Mesenchymal stem cell (in vitro differentiated cells and primary cell): ENCODE results near the gene E2F3.

Experiments
- DNase-seq: peaks from one replicate; pipeline ENCODE4 v3.0.0-alpha.2; 2013
- H2AFZ ChIP-seq: one replicate; pipeline ENCODE4 v1.6.1; 2013; ENCODE audit warnings: low read depth, mild to moderate bottlenecking, control low read depth, inconsistent platforms, low read length, moderate library complexity
- H2AK5ac ChIP-seq: 2 replicates; pipeline ENCODE4 v1.6.1; 2013; ENCODE audit warnings: low read length, moderate library complexity, mild to moderate bottlenecking, inconsistent platforms; ENCODE audit not compliant: severe bottlenecking
- H2BK120ac ChIP-seq: one replicate; pipeline ENCODE4 v1.6.1; 2013; ENCODE audit warnings: low read depth, mild to moderate bottlenecking, inconsistent platforms, low read length, moderate library complexity
- H2BK12ac ChIP-seq, 2 experiments: one replicate each; pipeline ENCODE4 v1.6.1; 2013; ENCODE audit warnings: inconsistent platforms in 2 of 2, low read length in 2 of 2, mild to moderate bottlenecking in 2 of 2, moderate library complexity in 2 of 2, control low read depth in 1 of 2
- H2BK15ac ChIP-seq: one replicate; pipeline ENCODE4 v1.6.1; 2013; ENCODE audit warnings: mild to moderate bottlenecking, low read depth, inconsistent platforms; ENCODE audit not compliant: poor library complexity, severe bottlenecking
- H2BK5ac ChIP-seq: 2 replicates; pipeline ENCODE4 v1.6.1; 2013; ENCODE audit warnings: low read depth, mild to moderate bottlenecking, low read length, control low read depth, inconsistent platforms; ENCODE audit not compliant: poor library complexity, severe bottlenecking
- H3K14ac ChIP-seq, 2 experiments: one replicate each; pipeline ENCODE4 v1.6.1; 2013; ENCODE audit warnings: inconsistent platforms in 2 of 2, low read length in 2 of 2, control low read depth in 1 of 2, mild to moderate bottlenecking in 1 of 2, moderate library complexity in 1 of 2
- H3K18ac ChIP-seq, 2 experiments: one replicate each; pipeline ENCODE4 v1.6.1; 2013; ENCODE audit warnings: inconsistent platforms in 2 of 2, low read length in 2 of 2, control low read depth in 1 of 2, low read depth in 1 of 2, mild to moderate bottlenecking in 1 of 2
- H3K23ac ChIP-seq, 2 experiments: one replicate each; pipeline ENCODE4 v1.6.1; 2013; ENCODE audit warnings: inconsistent platforms in 2 of 2, low read length in 2 of 2, mild to moderate bottlenecking in 2 of 2, moderate library complexity in 2 of 2, control low read depth in 1 of 2
- H3K27ac ChIP-seq: 2 replicates; pipeline ENCODE4 v1.5.1; 2013; ENCODE audit warnings: mild to moderate bottlenecking, moderate library complexity, low read length, control low read depth, inconsistent platforms; ENCODE audit not compliant: poor library complexity, severe bottlenecking
- H3K27me3 ChIP-seq, 2 experiments: 2 replicates each; pipeline versions ENCODE4 v1.6.1 to v1.7.0; 2013; ENCODE audit warnings: low read length in 2 of 2, mild to moderate bottlenecking in 2 of 2, moderate library complexity in 2 of 2, control low read depth in 1 of 2, inconsistent platforms in 1 of 2; ENCODE audit not compliant: control insufficient read depth in 1 of 2, insufficient read depth in 1 of 2
- H3K36me3 ChIP-seq, 2 experiments: 2 replicates each; pipeline versions ENCODE4 v1.6.1 to v1.7.0; 2013; ENCODE audit warnings: low read length in 2 of 2, control low read depth in 1 of 2, inconsistent platforms in 1 of 2, low read depth in 1 of 2, mild to moderate bottlenecking in 1 of 2; ENCODE audit not compliant: insufficient read depth in 2 of 2, control insufficient read depth in 1 of 2
- H3K4ac ChIP-seq, 2 experiments: one replicate each; pipeline ENCODE4 v1.6.1; 2013; ENCODE audit warnings: inconsistent platforms in 2 of 2, low read length in 2 of 2, mild to moderate bottlenecking in 2 of 2, moderate library complexity in 2 of 2, control low read depth in 1 of 2, low read depth in 1 of 2
- H3K4me1 ChIP-seq: 2 replicates; pipeline ENCODE4 v1.6.1; 2013; ENCODE audit warnings: low read depth, low read length, control low read depth; ENCODE audit not compliant: control insufficient read depth, insufficient read depth
- H3K4me2 ChIP-seq: 2 replicates; pipeline ENCODE4 v1.6.1; 2013; ENCODE audit warnings: low read length, mild to moderate bottlenecking, inconsistent platforms; ENCODE audit not compliant: poor library complexity, severe bottlenecking
- H3K4me3 ChIP-seq, 2 experiments: 2 replicates each; pipeline versions ENCODE4 v1.5.1 to v1.7.0; 2013; ENCODE audit warnings: low read length in 2 of 2, mild to moderate bottlenecking in 2 of 2, control low read depth in 1 of 2, low read depth in 1 of 2; ENCODE audit not compliant: insufficient read depth in 1 of 2
- H3K79me1 ChIP-seq: replicated peaks from 2 replicates; pipeline ENCODE4 v1.6.1; 2013; ENCODE audit warnings: mild to moderate bottlenecking, control low read depth, low read length, inconsistent platforms; ENCODE audit not compliant: poor library complexity, severe bottlenecking
- H3K9ac ChIP-seq: 2 replicates; pipeline ENCODE4 v1.7.0; 2013; ENCODE audit warnings: mild to moderate bottlenecking, low read length, moderate library complexity
- H3K9me3 ChIP-seq: 2 replicates; pipeline ENCODE4 v1.7.0; 2013; ENCODE audit warnings: mild to moderate bottlenecking, low read length; ENCODE audit not compliant: control insufficient read depth
- H4K8ac ChIP-seq: one replicate; pipeline ENCODE4 v1.6.1; 2013; ENCODE audit warnings: inconsistent platforms, mild to moderate bottlenecking, low read length, moderate library complexity
- H4K91ac ChIP-seq: one replicate; pipeline ENCODE4 v1.6.1; 2013; ENCODE audit warnings: mild to moderate bottlenecking, low read length, inconsistent platforms
- WGBS: methylation state at CpG from one replicate; pipeline ENCODE4 v1.1.7; 2013; ENCODE audit warnings: mixed read lengths; 5-methylcytosine and 5-hydroxymethylcytosine counted together

The E2F3 gene

DNA sequence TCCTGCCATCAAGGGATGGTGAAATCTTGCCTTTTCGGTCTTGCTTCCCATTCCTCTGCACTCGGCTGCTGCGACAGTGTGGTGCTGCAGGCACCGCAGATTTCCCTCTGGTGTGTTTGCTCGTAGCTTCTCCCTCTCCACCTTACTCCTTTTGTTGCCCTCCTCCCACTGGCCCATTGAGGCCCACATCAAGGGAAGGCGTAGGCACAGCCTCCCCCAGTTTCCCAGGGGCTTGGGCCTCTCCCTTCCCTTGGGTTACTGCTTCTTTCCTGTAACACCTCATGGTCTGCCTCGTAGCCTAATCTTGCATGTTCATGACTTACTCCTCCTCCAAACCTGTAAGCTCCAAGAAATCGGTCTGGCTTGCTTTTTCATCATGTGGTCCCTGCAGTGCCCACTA, 9.9 kb downstream of the E2F3 start:
- no peak overlapping the region for H3K4me2 ChIP-seq
- no peak overlapping the region for H4K8ac ChIP-seq
- H2AK5ac ChIP-seq = no peak overlapping the region
- peak overlapping the region; percentile 37 for H4K91ac ChIP-seq
- peaks cover 10 to 22% of the 10 kb centered on the region in 2 experiments for H3K36me3 ChIP-seq
- peaks cover 5% of the 10 kb centered on the region for H3K4me1 ChIP-seq
- H2BK12ac ChIP-seq = no peak overlapping the region
- peaks cover 5% of the 10 kb centered on the region for H3K79me1 ChIP-seq
- H3K27me3 ChIP-seq = no peaks in the 10 kb centered on the region
- H3K23ac ChIP-seq = peak overlapping the region in 1 of 2 experiments; percentile 35
- H3K14ac ChIP-seq = no peak overlapping the region
- H3K4me3 ChIP-seq = no peak overlapping the region
- no peak overlapping the region for H3K18ac ChIP-seq
- H2BK120ac ChIP-seq = no peak overlapping the region
- no peak overlapping the region for H3K27ac ChIP-seq
- H3K4ac ChIP-seq = no peak overlapping the region
- no peak overlapping the region for H3K9ac ChIP-seq
- no peaks in the 10 kb centered on the region for H3K9me3 ChIP-seq
- H2BK15ac ChIP-seq = no peak overlapping the region
- H2AFZ ChIP-seq = no peak overlapping the region
- no peak overlapping the region for H2BK5ac ChIP-seq
- WGBS = 96% methylated on average over 8 of the region's 8 CpGs
- DNase-seq = no peak

DNA sequence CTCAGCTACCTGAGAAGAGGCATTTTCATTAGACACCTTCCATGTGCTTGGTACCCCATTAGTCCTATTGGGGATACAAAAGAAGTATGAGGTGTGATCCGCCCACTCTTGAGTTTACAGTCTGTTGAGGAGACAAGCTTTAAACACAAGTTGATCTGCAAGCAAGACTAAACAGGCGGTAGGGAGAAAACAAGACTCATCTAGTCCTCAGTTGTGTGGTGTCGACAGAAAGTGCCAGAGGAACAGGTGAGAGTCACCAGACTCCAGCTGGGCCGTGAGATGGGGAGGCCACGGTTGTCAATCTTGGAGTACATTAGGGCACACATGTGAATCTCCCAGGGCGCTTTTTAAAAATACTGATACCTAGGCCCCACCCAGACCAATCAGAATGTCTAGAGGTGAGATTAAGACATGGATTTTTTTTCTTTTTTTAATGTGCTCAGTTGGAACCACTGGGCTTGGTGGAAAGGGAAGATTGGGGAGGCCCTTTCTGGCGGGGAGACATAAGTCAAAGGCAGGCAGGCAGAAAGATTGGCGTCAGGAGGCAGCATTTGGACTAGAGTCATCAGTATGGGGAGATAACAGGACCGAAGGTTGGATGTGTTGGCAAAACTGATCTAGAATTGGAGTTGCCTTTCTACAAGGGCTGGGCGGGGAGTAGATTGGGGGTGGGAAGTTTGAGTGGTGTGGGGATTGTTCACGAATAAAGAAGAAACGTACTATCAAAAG, 10.4 kb downstream of the E2F3 start:
- H2AK5ac ChIP-seq = no peak overlapping the region
- H3K4ac ChIP-seq = no peak overlapping the region
- no peaks in the 10 kb centered on the region for H3K27me3 ChIP-seq
- peaks cover 5% of the 10 kb centered on the region for H3K4me1 ChIP-seq
- H3K23ac ChIP-seq = no peak overlapping the region
- no peak overlapping the region for H2BK15ac ChIP-seq
- no peak overlapping the region for H2BK120ac ChIP-seq
- no peak overlapping the region for H3K27ac ChIP-seq
- H3K4me2 ChIP-seq = no peak overlapping the region
- no peak overlapping the region for H3K18ac ChIP-seq
- H3K36me3 ChIP-seq = peaks cover 10 to 22% of the 10 kb centered on the region in 2 experiments
- H2BK5ac ChIP-seq = no peak overlapping the region
- H3K9ac ChIP-seq = no peak overlapping the region
- peaks cover 5% of the 10 kb centered on the region for H3K79me1 ChIP-seq
- no peak overlapping the region for H2AFZ ChIP-seq
- 97% methylated on average over 11 of the region's 12 CpGs for WGBS
- DNase-seq = no peak
- H3K4me3 ChIP-seq = no peak overlapping the region
- H3K9me3 ChIP-seq = no peaks in the 10 kb centered on the region
- H4K8ac ChIP-seq = no peak overlapping the region
- H3K14ac ChIP-seq = no peak overlapping the region
- H2BK12ac ChIP-seq = no peak overlapping the region
- H4K91ac ChIP-seq = no peak overlapping the region

GRCh38 chr6:20412682-20413073, 11.0 kb downstream of the E2F3 start:
- Histone ChIP-seq H4K8ac (no peak overlapping the region), H2AFZ (no peak overlapping the region), H2BK15ac (no peak overlapping the region), H3K9me3 (no peaks in the 10 kb centered on the region), H2AK5ac (no peak overlapping the region), H3K4me3 (no peak overlapping the region), H2BK120ac (no peak overlapping the region), H3K27me3 (no peaks in the 10 kb centered on the region), H2BK12ac (no peak overlapping the region), H3K4me1 (peaks cover 5% of the 10 kb centered on the region), H3K18ac (no peak overlapping the region), H3K27ac (no peak overlapping the region), H3K23ac (no peak overlapping the region), H3K4ac (no peak overlapping the region), H2BK5ac (no peak overlapping the region), H3K14ac (no peak overlapping the region), H3K9ac (no peak overlapping the region), H4K91ac (no peak overlapping the region), H3K4me2 (no peak overlapping the region), H3K79me1 (peaks cover 5% of the 10 kb centered on the region), H3K36me3 (peaks cover 10 to 22% of the 10 kb centered on the region in 2 experiments)
- DNase-seq = no peak
- WGBS = 100% methylated on average over 5 of the region's 5 CpGs

DNA sequence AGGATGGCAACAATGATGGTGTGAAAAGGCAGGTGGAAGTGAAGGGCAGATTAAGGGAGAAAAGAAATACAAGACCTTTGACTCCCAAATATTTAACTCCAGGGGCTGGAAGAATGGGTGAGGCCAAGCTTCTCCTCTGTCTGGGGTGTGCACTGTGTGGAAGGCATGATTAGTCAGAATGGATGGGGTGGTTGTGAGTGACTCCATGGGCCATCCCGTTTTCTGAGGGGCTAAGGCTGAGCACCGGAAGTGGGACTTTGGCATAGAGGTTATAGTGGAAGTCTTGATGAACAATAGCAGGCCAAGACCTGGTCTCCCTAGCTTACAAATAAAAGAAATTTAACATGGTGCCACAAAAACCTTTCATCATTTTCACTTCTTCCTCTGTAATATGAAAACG, 12.1 kb downstream of the E2F3 start:
- Histone ChIP-seq H2AK5ac (no peak overlapping the region), H2BK15ac (no peak overlapping the region), H3K4me3 (no peak overlapping the region), H2BK5ac (no peak overlapping the region), H4K91ac (no peak overlapping the region), H3K27ac (no peak overlapping the region), H2BK120ac (no peak overlapping the region), H4K8ac (no peak overlapping the region), H3K36me3 (peaks cover 10 to 19% of the 10 kb centered on the region in 2 experiments), H3K23ac (no peak overlapping the region), H3K4me1 (peaks cover 5% of the 10 kb centered on the region), H3K4me2 (no peak overlapping the region), H3K4ac (no peak overlapping the region), H2BK12ac (no peak overlapping the region), H3K27me3 (no peaks in the 10 kb centered on the region), H3K9me3 (no peaks in the 10 kb centered on the region), H3K79me1 (peaks cover 6% of the 10 kb centered on the region), H3K9ac (no peak overlapping the region), H2AFZ (no peak overlapping the region), H3K14ac (no peak overlapping the region), H3K18ac (no peak overlapping the region)
- WGBS = 87% methylated on average over 2 of the region's 3 CpGs
- DNase-seq = no peak
